ENCODE data around the gene POLL.

DNA sequence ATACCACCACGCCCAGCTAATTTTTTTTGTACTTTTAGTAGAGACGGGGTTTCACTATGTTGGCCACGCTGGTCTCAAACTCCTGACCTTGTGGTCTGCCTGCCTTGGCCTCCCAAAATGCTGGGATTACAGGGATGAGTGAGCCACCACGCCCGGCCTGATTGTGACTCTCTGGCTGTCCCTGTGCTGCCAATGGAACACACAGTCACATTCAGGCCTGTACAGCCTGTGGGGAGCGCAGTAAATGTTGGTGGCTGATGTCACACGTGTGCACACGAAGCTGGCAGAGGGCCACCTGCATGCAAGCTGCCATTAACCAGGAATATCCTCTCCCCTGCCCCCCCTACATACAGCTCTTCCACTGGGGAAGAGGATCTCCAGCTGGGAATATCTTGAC is 22.1 kb downstream of the POLL start:
- no peak for TF ChIP-seq EZH2 (IDR thresholded peaks at IDR 0.05; ENCODE audit: insufficient read depth, low read length)
- TF ChIP-seq, protein P1, sequence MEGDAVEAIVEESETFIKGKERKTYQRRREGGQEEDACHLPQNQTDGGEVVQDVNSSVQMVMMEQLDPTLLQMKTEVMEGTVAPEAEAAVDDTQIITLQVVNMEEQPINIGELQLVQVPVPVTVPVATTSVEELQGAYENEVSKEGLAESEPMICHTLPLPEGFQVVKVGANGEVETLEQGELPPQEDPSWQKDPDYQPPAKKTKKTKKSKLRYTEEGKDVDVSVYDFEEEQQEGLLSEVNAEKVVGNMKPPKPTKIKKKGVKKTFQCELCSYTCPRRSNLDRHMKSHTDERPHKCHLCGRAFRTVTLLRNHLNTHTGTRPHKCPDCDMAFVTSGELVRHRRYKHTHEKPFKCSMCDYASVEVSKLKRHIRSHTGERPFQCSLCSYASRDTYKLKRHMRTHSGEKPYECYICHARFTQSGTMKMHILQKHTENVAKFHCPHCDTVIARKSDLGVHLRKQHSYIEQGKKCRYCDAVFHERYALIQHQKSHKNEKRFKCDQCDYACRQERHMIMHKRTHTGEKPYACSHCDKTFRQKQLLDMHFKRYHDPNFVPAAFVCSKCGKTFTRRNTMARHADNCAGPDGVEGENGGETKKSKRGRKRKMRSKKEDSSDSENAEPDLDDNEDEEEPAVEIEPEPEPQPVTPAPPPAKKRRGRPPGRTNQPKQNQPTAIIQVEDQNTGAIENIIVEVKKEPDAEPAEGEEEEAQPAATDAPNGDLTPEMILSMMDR (IDR thresholded peaks at IDR 0.05; ENCODE audit: insufficient read depth, low read depth, low read length), result no peak
